Kidney (tissue), 14 donors: ENCODE results near the gene COX6A2. TPM values are rescaled to one million over a fixed set of nuclear protein-coding genes. Genes with fewer than 3 reads are reported as not detected.

Experiments
- DNase-seq, 5 donors: peaks; one replicate each; pipeline ENCODE4 v3.0.0-alpha.2; 2013 to 2020
- FAIRE-seq: peaks from 2 replicates; lab custom pipeline; 2012; peaks lifted over from hg19 to GRCh38; lab: Jason Lieb, UNC
- H3K27ac ChIP-seq, 2 donors: one replicate each; pipeline ENCODE4 v1.7.0; 2013; ENCODE audit warnings: low read depth in 2 of 2, low read length in 2 of 2, inconsistent platforms in 1 of 2
- H3K27me3 ChIP-seq: one replicate; pipeline ENCODE4 v1.7.1; 2013; ENCODE audit warnings: low read length, inconsistent platforms; ENCODE audit not compliant: control insufficient read depth, insufficient read depth
- H3K36me3 ChIP-seq, 3 donors: one replicate each; pipeline versions ENCODE4 v1.7.0 to v1.7.1; 2013; ENCODE audit warnings: low read length in 3 of 3, control low read depth in 1 of 3, inconsistent platforms in 1 of 3; ENCODE audit not compliant: insufficient read depth in 3 of 3, control insufficient read depth in 2 of 3
- H3K4me1 ChIP-seq, 3 donors: one replicate each; pipeline versions ENCODE4 v1.7.0 to v1.7.1; 2013; ENCODE audit warnings: low read length in 3 of 3, inconsistent platforms in 1 of 3, low read depth in 1 of 3; ENCODE audit not compliant: control insufficient read depth in 2 of 3, insufficient read depth in 2 of 3
- H3K4me3 ChIP-seq, 3 donors: one replicate each; pipeline versions ENCODE4 v1.7.0 to v1.8.1; 2013; ENCODE audit warnings: low read length in 3 of 3, control low read depth in 1 of 3, inconsistent platforms in 1 of 3
- H3K9ac ChIP-seq, 3 donors: one replicate each; pipeline versions ENCODE4 v1.7.0 to v1.7.1; 2013; ENCODE audit warnings: low read length in 3 of 3, control low read depth in 1 of 3, inconsistent platforms in 1 of 3
- H3K9me3 ChIP-seq, 3 donors: one replicate each; pipeline versions ENCODE4 v1.7.0 to v1.7.1; 2013; ENCODE audit warnings: low read length in 3 of 3, control low read depth in 1 of 3, inconsistent platforms in 1 of 3; ENCODE audit not compliant: control insufficient read depth in 2 of 3, insufficient read depth in 1 of 3
- intact Hi-C: fragments of 100-400 bp; cut with DNase I; formaldehyde crosslinking; loops from one replicate; pipeline ENCODE4 v1.11.1; 2022
- polyA plus RNA-seq: library from polyadenylated mRNA; stranded (reverse); fragments of 350-450 nt; fragmentation: Illumina TruSeq; extraction: RNeasy Lipid Tissue Mini Kit (QIAGEN cat#74804); gene quantifications from one replicate; pipeline ENCODE4 v1.2.3, GENCODE V29; 2014; ENCODE audit warnings: low read depth, low replicate concordance; ENCODE audit not compliant: insufficient read depth
- total RNA-seq: library from RNA; stranded (reverse); fragmentation: NEBNext Ultra II Directional; extraction: Animal tissue kit (Norgen Biotek cat#: 25700); gene quantifications from one replicate; pipeline ENCODE4 v1.2.1, GENCODE V29; 2021
- TF ChIP-seq, protein P1 (sequence below): IDR thresholded peaks from 3 replicates; pipeline ENCODE4 v1.5.1; 2012; ENCODE audit warnings: mild to moderate bottlenecking, moderate library complexity, borderline replicate concordance; ENCODE audit not compliant: insufficient read depth; ENCODE audit errors: extremely low read depth
- donor health status: control.
- donor health status: control.
- donor health status: control.
- donor health status: control.
- donor health status: control.
- donor health status: DM: yes; HTN: yes; CAD: no.
- donor health status: Normal renal cell carcinoma (clear cell type).

COX6A2 gene
- total and polyA plus RNA-seq, 2 donors from 2014 or later, result 5.5 TPM; not detected in 1

DNA sequence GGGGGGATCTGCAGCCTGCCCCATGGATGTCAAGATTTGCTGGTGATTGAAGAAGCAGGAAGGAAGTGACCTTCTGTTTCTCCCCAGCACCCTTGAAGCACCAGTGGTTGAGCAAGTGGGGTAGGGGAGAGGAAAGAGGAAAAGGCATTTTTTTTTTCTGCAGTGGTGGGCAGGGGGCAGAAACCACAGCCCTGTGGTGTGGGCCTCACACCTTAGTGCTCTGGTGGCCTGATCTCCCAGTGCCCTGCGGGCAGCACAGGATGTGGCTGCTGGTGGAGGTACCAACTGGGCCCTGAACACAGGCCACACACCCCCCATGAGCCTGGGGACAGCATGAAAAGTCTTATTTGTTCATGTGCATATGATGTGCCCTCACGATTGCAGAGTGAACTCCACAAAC is 28.0 kb downstream of the COX6A2 start:
- Histone ChIP-seq H3K27me3 (no peaks in the 10 kb centered on the region), H3K4me3 (no peak overlapping the region), H3K4me1 (no peaks in the 10 kb centered on the region), H3K36me3 (no peaks in the 10 kb centered on the region), H3K9ac (no peak overlapping the region), H3K27ac (no peak overlapping the region), H3K9me3 (no peaks in the 10 kb centered on the region)
- no peak for DNase-seq
- no peak for FAIRE-seq
- TF ChIP-seq, protein P1, sequence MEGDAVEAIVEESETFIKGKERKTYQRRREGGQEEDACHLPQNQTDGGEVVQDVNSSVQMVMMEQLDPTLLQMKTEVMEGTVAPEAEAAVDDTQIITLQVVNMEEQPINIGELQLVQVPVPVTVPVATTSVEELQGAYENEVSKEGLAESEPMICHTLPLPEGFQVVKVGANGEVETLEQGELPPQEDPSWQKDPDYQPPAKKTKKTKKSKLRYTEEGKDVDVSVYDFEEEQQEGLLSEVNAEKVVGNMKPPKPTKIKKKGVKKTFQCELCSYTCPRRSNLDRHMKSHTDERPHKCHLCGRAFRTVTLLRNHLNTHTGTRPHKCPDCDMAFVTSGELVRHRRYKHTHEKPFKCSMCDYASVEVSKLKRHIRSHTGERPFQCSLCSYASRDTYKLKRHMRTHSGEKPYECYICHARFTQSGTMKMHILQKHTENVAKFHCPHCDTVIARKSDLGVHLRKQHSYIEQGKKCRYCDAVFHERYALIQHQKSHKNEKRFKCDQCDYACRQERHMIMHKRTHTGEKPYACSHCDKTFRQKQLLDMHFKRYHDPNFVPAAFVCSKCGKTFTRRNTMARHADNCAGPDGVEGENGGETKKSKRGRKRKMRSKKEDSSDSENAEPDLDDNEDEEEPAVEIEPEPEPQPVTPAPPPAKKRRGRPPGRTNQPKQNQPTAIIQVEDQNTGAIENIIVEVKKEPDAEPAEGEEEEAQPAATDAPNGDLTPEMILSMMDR, result no peak
- intact Hi-C loops, result no loop called here

DNA sequence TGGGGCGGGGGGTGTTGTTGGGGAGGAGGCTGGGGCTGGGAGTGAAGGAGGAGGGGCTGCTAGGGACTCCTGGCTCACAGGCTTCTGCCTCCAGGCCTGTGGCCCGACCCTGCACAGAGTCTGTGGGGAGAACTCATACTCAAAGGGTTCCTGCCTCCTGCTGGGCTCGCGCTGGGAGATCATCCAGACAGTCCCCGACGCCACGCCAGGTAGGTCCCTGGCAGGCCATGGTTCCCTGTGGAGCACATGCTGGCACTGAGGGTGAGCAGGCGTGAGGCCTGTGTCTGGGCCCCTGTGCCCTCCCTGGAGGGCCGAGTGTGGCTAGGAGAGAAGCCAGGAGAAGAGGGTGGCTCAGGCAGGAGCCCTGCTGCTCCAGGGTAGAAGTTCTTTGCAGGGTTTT is 30.5 kb downstream of the COX6A2 start:
- FAIRE-seq, result no peak
- peak in 1 of 5 donors; percentile 59 for DNase-seq
- Histone ChIP-seq H3K27ac (no peak overlapping the region), H3K36me3 (no peaks in the 10 kb centered on the region), H3K4me3 (no peak overlapping the region), H3K4me1 (no peaks in the 10 kb centered on the region), H3K9me3 (no peaks in the 10 kb centered on the region), H3K27me3 (no peaks in the 10 kb centered on the region), H3K9ac (no peak overlapping the region)
- TF ChIP-seq, protein P1, result no peak
- intact Hi-C loops, result no loop called here

DNA sequence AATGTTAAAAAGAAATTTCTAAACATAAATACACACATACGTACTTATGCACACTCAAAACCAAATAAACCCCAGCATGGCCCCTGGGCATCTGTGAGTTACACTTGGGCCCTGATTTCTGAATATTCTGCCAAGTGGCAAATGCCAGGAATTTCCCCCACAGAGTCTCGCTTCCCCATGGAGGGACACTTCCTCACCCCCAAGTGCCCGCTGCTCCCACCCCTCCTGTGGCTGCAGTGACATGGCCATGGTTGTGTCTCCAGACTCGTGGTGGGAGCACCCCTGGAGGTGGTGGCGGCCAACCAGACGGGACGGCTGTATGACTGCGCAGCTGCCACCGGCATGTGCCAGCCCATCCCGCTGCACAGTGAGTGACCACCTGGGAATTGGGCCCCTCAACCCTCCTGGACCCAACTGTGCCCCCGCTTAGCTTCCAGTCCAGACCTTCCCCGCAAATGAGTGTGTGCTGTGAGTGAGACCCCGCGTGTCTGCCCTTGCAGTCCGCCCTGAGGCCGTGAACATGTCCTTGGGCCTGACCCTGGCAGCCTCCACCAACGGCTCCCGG is 31.0 kb downstream of the COX6A2 start:
- H3K9ac ChIP-seq, result no peak overlapping the region
- no peak for FAIRE-seq
- H3K36me3 ChIP-seq, result no peaks in the 10 kb centered on the region
- H3K9me3 ChIP-seq, result no peaks in the 10 kb centered on the region
- H3K4me1 ChIP-seq, result no peaks in the 10 kb centered on the region
- DNase-seq, result peak in 1 of 5 donors; percentile 58
- intact Hi-C loops, result no loop called here
- no peaks in the 10 kb centered on the region for H3K27me3 ChIP-seq
- TF ChIP-seq, protein P1, result no peak
- H3K4me3 ChIP-seq, result no peak overlapping the region
- H3K27ac ChIP-seq, result no peak overlapping the region

DNA sequence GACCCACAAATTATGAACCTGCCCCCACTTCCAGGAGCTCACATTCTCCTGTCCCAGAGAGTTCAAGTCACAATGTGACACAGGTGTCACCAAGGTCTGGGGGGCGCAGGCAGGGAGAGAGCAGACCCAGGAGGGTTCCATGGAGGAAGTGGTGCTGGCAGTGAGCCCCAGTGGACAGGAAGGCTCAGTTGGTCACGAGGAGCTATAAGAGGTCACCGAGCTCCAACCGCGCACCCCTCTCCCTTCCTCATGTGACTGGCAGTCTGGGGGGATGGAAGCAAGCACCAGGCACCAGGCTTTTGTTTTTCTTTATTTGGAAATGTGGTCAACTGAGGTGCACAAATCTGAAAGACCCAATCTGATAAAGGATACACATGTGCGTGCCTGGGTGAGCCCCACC is 32.5 kb downstream of the COX6A2 start:
- Histone ChIP-seq H3K4me3 (no peak overlapping the region), H3K27me3 (no peaks in the 10 kb centered on the region), H3K4me1 (no peaks in the 10 kb centered on the region), H3K27ac (no peak overlapping the region), H3K36me3 (no peaks in the 10 kb centered on the region), H3K9me3 (no peaks in the 10 kb centered on the region), H3K9ac (no peak overlapping the region)
- no peak for FAIRE-seq
- DNase-seq, result peak in 1 of 5 donors; percentile 72
- TF ChIP-seq, protein P1, result no peak
- intact Hi-C loops, result no loop called here
